GM21367 (cell line): ENCODE data around the gene GLRX3.
A peak's percentile ranks its signal among the peaks of the same experiment; 100 is the strongest.
"Not testable (repeated sequence)": the region's sequence is repeated elsewhere in the genome, so short reads cannot be mapped to it uniquely, and the experiment has no call there.

Experiments used
- ATAC-seq: cut with Tn5 transposase; IDR thresholded peaks from one replicate; pipeline ENCODE4 v1.9.1; 2021; ENCODE audit not compliant: unreplicated experiment

The GLRX3 gene

GRCh38 chr10:130188195-130189175, 52.3 kb downstream of the GLRX3 start:
- ATAC-seq = no peak

- ATAC-seq = no peak
Observed at GRCh38 chr10:130189608-130190054, 53.4 kb downstream of the GLRX3 start.

GRCh38 chr10:130190055-130190736, 54.0 kb downstream of the GLRX3 start:
- ATAC-seq = peak; percentile 94

- no peak for ATAC-seq
Observed at GRCh38 chr10:130190737-130191115, 54.5 kb downstream of the GLRX3 start.

- no peak for ATAC-seq
Observed at GRCh38 chr10:130191380-130191779, 55.2 kb downstream of the GLRX3 start.

GRCh38 chr10:130192276-130192848, 56.2 kb downstream of the GLRX3 start:
- no peak for ATAC-seq

- no peak for ATAC-seq
Observed at GRCh38 chr10:130193033-130193432, 56.8 kb downstream of the GLRX3 start.

GRCh38 chr10:130193493-130194193, 57.5 kb downstream of the GLRX3 start:
- ATAC-seq = no peak

- no peak for ATAC-seq
Observed at GRCh38 chr10:130194194-130194990, 58.2 kb downstream of the GLRX3 start.

- ATAC-seq = no peak
Observed at GRCh38 chr10:130194991-130195645, 58.9 kb downstream of the GLRX3 start.

- no peak for ATAC-seq
Observed at GRCh38 chr10:130195746-130196294, 59.6 kb downstream of the GLRX3 start.

GRCh38 chr10:130196511-130197487, 60.6 kb downstream of the GLRX3 start:
- ATAC-seq = no peak

GRCh38 chr10:130198651-130199050, 62.5 kb downstream of the GLRX3 start:
- ATAC-seq = no peak

GRCh38 chr10:130200179-130201042, 64.2 kb downstream of the GLRX3 start:
- no peak for ATAC-seq

GRCh38 chr10:130201043-130201380, 64.8 kb downstream of the GLRX3 start:
- no peak for ATAC-seq

GRCh38 chr10:130202150-130202549, 66.0 kb downstream of the GLRX3 start:
- not testable (repeated sequence) for ATAC-seq

GRCh38 chr10:130202984-130203621, 66.9 kb downstream of the GLRX3 start:
- ATAC-seq = no peak
